Naive thymus-derived CD8-positive, alpha-beta T cell (primary cell): ENCODE results near the gene FGD6. TPM values are rescaled to one million over a fixed set of nuclear protein-coding genes. Genes with fewer than 3 reads are reported as not detected.

Experiments used
- ATAC-seq, 2 donors: fragments of 150-1000 bp; cut with Tn5 transposase in 1 of 2; sonication (Bioruptor Pico), chemical (Tn5 transposase) in 1 of 2; 1 replicate in 1 of 2; 2 replicates in 1 of 2; pipeline ENCODE4 v1.10.0; 2021; ENCODE audit warnings: mild to moderate bottlenecking in 2 of 2, moderate library complexity in 2 of 2
- POLR2A ChIA-PET: fragments of 350-600 bp; sonication (Branson Sonifier 250); formaldehyde crosslinking; loops from one replicate; lab custom pipeline; 2021; ENCODE audit warnings: antibody characterized with exemption; lab: Charles Lee
- DNase-seq, 10 donors: peaks; one replicate each; pipeline versions ENCODE4 v3.0.0 to v3.0.0-alpha.2; 2020 to 2022
- H3K27ac Mint-ChIP-seq, 10 donors: one replicate each; pipeline ENCODE4 v1.8.0; 2020 to 2022; ENCODE audit warnings: mild to moderate bottlenecking in 10 of 10, mixed read lengths in 10 of 10, moderate library complexity in 4 of 10, inconsistent platforms in 1 of 10
- H3K27me3 Mint-ChIP-seq, 5 donors: one replicate each; pipeline ENCODE4 v1.8.0; 2021 to 2022; ENCODE audit warnings: mixed read lengths in 5 of 5
- H3K36me3 Mint-ChIP-seq, 3 donors: one replicate each; pipeline ENCODE4 v1.8.0; 2020 to 2022; ENCODE audit warnings: mixed read lengths in 3 of 3, mild to moderate bottlenecking in 2 of 3, inconsistent platforms in 1 of 3
- H3K4me1 Mint-ChIP-seq, 4 donors: one replicate each; pipeline ENCODE4 v1.8.0; 2021 to 2022; ENCODE audit warnings: mixed read lengths in 4 of 4
- H3K4me3 Mint-ChIP-seq, 10 donors: one replicate each; pipeline ENCODE4 v1.8.0; 2020 to 2022; ENCODE audit warnings: mild to moderate bottlenecking in 10 of 10, mixed read lengths in 10 of 10, moderate library complexity in 6 of 10, inconsistent platforms in 1 of 10
- H3K9me3 Mint-ChIP-seq, 9 donors: one replicate each; pipeline ENCODE4 v1.8.0; 2020 to 2022; ENCODE audit warnings: mixed read lengths in 9 of 9, mild to moderate bottlenecking in 3 of 9, inconsistent platforms in 1 of 9, moderate library complexity in 1 of 9
- polyA plus RNA-seq, 3 donors: library from polyadenylated mRNA; unstranded; fragments of 300-500 nt; fragmentation: Illumina TruSeq; gene quantifications; one replicate each; pipeline ENCODE4 v1.2.3, GENCODE V29; 2021
- total RNA-seq, 8 experiments: library from RNA in 2 of 8; stranded (reverse) in 2 of 8; gene quantifications; one replicate each; pipeline ENCODE4 v1.2.3 and lab custom pipeline; 2021 to 2026

The FGD6 gene
- total and polyA plus RNA-seq, 5 experiments from 2014 or later, result 0.04 to 0.99 (median 0.47) TPM; not detected in 1

DNA sequence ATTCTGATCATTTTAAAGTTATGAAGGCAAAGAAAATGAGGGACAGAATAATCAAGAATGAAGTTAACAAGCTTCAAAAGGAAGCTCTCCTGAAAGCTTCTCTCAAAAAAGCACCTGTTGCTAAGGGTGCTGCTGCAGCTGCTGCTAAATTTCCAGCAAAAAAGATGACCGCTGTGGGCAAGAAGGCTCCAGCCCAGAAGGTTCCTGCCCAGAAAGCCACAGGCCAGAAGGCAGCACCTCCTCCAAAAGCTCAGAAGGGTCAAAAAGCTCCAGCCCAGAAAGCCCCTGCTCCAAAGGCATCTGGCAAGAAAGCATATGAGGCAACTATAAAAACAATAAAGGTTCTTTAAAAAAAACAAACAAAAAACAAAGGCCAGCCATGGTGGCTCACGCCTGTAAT is 91.2 kb downstream of the FGD6 start:
- no peaks in the 10 kb centered on the region for H3K36me3 Mint-ChIP-seq
- no peaks in the 10 kb centered on the region for H3K27me3 Mint-ChIP-seq
- DNase-seq, result no peak
- POLR2A ChIA-PET, result no interaction called here
- no peaks in the 10 kb centered on the region for H3K9me3 Mint-ChIP-seq
- H3K27ac Mint-ChIP-seq, result no peak overlapping the region
- no peaks in the 10 kb centered on the region for H3K4me1 Mint-ChIP-seq
- H3K4me3 Mint-ChIP-seq, result no peak overlapping the region
- no peak for ATAC-seq

GRCh38 chr12:95124106-95124505 is 93.2 kb downstream of the FGD6 start:
- no peak overlapping the region for H3K27ac Mint-ChIP-seq
- H3K4me1 Mint-ChIP-seq, result no peaks in the 10 kb centered on the region
- no peaks in the 10 kb centered on the region for H3K9me3 Mint-ChIP-seq
- H3K36me3 Mint-ChIP-seq, result no peaks in the 10 kb centered on the region
- H3K4me3 Mint-ChIP-seq, result no peak overlapping the region
- ATAC-seq (no peak), DNase-seq (no peak)
- H3K27me3 Mint-ChIP-seq, result no peaks in the 10 kb centered on the region
- POLR2A ChIA-PET, result no interaction called here

DNA sequence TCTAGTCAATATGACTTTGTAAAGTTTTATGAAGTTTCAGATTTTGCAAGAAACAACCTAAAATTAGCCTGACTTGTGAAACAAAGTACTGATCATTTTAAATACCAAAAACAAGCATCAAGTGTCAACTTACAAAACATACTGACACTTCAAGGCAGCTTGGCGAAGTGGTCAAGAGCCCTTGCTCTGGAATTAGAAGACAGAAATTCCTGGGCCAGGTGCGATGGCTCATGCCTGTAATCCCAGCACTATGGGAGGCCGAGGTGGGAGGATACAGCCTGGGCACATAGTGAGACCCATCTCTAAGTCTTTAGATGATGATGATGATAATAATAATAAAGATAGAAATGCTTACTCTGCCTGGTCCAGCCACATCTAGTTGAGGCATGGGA is 98.5 kb downstream of the FGD6 start:
- no peak for DNase-seq
- Mint-ChIP-seq H3K36me3 (no peaks in the 10 kb centered on the region), H3K4me3 (no peak overlapping the region), H3K27ac (no peak overlapping the region), H3K9me3 (no peaks in the 10 kb centered on the region), H3K4me1 (no peaks in the 10 kb centered on the region), H3K27me3 (no peaks in the 10 kb centered on the region)
- POLR2A ChIA-PET, result no interaction called here
- ATAC-seq, result no peak

- no peaks in the 10 kb centered on the region for H3K27me3 Mint-ChIP-seq
- no peaks in the 10 kb centered on the region for H3K4me1 Mint-ChIP-seq
- H3K36me3 Mint-ChIP-seq, result no peaks in the 10 kb centered on the region
- no peak overlapping the region for H3K27ac Mint-ChIP-seq
- H3K9me3 Mint-ChIP-seq, result no peaks in the 10 kb centered on the region
- no peak for DNase-seq
- ATAC-seq, result no peak
- no peak overlapping the region for H3K4me3 Mint-ChIP-seq
- POLR2A ChIA-PET, result no interaction called here
Measured at GRCh38 chr12:95118138-95118787, 99.0 kb downstream of the FGD6 start.

GRCh38 chr12:95117178-95117599 is 100.1 kb downstream of the FGD6 start:
- no peaks in the 10 kb centered on the region for H3K27me3 Mint-ChIP-seq
- ATAC-seq (peak; percentile 72 to 93), DNase-seq (peak; percentile 37 to 85 (median 60))
- no peak overlapping the region for H3K4me3 Mint-ChIP-seq
- no peak overlapping the region for H3K27ac Mint-ChIP-seq
- no peaks in the 10 kb centered on the region for H3K36me3 Mint-ChIP-seq
- H3K4me1 Mint-ChIP-seq, result no peaks in the 10 kb centered on the region
- POLR2A ChIA-PET, result no interaction called here
- no peaks in the 10 kb centered on the region for H3K9me3 Mint-ChIP-seq

GRCh38 chr12:95116773-95117172 is 100.5 kb downstream of the FGD6 start:
- Mint-ChIP-seq H3K4me1 (no peaks in the 10 kb centered on the region), H3K9me3 (no peaks in the 10 kb centered on the region), H3K27ac (peak overlapping the region in 1 of 10 donors; percentile 51), H3K36me3 (no peaks in the 10 kb centered on the region), H3K27me3 (no peaks in the 10 kb centered on the region), H3K4me3 (no peak overlapping the region)
- POLR2A ChIA-PET, result no interaction called here
- DNase-seq, result no peak
- peak; percentile 12 to 33 for ATAC-seq

DNA sequence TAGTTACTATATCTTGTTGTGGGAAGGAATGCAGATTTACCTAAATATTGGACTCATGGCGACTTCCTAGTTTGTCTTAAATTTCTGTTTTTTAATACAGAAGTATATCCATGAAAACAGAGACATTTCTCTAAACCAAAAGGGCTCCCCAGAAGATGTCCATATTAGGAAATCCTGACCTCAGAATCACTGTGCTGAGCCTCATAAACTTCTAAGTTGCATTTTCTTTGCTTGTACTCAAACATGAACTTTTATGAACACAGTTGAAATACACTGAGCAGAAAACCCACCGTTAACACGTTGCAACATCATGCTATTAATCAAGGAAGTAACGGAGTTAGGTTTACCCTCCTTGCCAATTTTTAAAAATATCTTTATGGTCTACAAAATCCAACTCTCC is 100.9 kb downstream of the FGD6 start:
- ATAC-seq (no peak), DNase-seq (no peak)
- Mint-ChIP-seq H3K27ac (peak overlapping the region in 1 of 10 donors; percentile 51), H3K27me3 (no peaks in the 10 kb centered on the region), H3K36me3 (no peaks in the 10 kb centered on the region), H3K9me3 (no peaks in the 10 kb centered on the region), H3K4me1 (no peaks in the 10 kb centered on the region), H3K4me3 (no peak overlapping the region)
- POLR2A ChIA-PET, result interaction anchor here (0.5 kb wide), 1 partner anchor 1650 kb away, joined by 3 read pairs; no protein-coding TSS in a partner anchor

DNA sequence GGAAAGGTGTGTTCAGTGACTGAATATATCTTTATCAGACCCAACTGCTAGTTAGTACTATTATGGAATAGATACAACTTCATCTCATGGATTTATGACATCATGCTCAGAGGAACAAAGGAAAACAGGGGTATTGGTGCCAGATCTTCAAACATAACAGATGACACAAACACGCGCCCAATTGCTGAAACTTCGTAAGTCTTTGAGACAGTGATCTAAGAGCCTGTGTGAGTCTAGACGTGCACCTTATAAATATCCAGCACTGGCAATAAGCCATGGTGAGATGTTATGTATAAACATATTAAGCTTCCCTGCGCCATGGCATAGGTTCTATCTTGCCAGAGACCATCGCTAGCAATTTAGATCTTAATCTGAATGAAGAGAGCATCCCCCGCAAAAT is 101.6 kb downstream of the FGD6 start:
- DNase-seq (no peak), ATAC-seq (no peak)
- Mint-ChIP-seq H3K9me3 (no peaks in the 10 kb centered on the region), H3K27me3 (no peaks in the 10 kb centered on the region), H3K4me1 (no peaks in the 10 kb centered on the region), H3K36me3 (no peaks in the 10 kb centered on the region), H3K4me3 (no peak overlapping the region), H3K27ac (no peak overlapping the region)
- POLR2A ChIA-PET, result interaction anchor here (0.5 kb wide), 1 partner anchor 1650 kb away, joined by 3 read pairs; no protein-coding TSS in a partner anchor

DNA sequence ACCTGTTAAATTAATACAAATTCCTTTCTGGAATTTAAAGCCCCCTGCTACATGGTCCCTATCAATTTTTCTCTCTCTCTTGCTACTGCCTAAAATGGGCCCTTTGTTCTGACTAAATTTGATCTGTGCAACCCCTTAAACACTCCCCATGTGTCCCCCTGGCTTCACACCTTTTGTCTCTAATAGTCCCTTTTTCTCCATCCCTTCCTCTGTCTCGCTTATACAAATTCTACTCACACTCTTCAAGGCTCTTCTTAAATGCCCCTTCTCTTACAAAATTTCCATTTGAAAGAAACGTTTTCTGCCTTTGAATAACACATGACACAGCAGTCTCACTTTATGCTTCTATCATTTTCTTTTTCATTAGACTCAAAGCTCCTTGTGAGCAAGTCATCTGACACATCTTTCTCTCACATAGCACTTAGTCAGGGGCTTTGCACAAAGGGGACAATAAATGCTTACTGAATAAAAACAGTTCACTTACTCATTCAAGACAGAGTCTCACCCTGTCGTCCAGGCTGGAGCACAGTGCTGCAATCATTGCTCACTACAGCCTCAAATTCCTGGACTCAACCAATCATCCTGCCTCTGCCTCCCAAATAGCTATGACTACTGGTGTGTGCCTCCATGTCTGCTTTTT is 102.4 kb downstream of the FGD6 start:
- POLR2A ChIA-PET, result no interaction called here
- no peaks in the 10 kb centered on the region for H3K27me3 Mint-ChIP-seq
- H3K27ac Mint-ChIP-seq, result peak overlapping the region in 1 of 10 donors; percentile 9
- no peaks in the 10 kb centered on the region for H3K36me3 Mint-ChIP-seq
- no peak overlapping the region for H3K4me3 Mint-ChIP-seq
- no peaks in the 10 kb centered on the region for H3K4me1 Mint-ChIP-seq
- no peaks in the 10 kb centered on the region for H3K9me3 Mint-ChIP-seq
- no peak for DNase-seq
- ATAC-seq, result no peak

- H3K27ac Mint-ChIP-seq, result no peak overlapping the region
- H3K36me3 Mint-ChIP-seq, result no peaks in the 10 kb centered on the region
- no peaks in the 10 kb centered on the region for H3K9me3 Mint-ChIP-seq
- POLR2A ChIA-PET, result no interaction called here
- H3K4me3 Mint-ChIP-seq, result no peak overlapping the region
- peaks cover 0 to 9% (median 0%) of the 10 kb centered on the region in 4 donors for H3K4me1 Mint-ChIP-seq
- DNase-seq (no peak), ATAC-seq (no peak)
- H3K27me3 Mint-ChIP-seq, result no peaks in the 10 kb centered on the region
Measured at GRCh38 chr12:95107362-95107761, 109.9 kb downstream of the FGD6 start.

GRCh38 chr12:95105540-95105939 is 111.7 kb downstream of the FGD6 start:
- Mint-ChIP-seq H3K36me3 (no peaks in the 10 kb centered on the region), H3K27ac (no peak overlapping the region), H3K27me3 (no peaks in the 10 kb centered on the region), H3K9me3 (no peaks in the 10 kb centered on the region), H3K4me1 (peaks cover 0 to 9% (median 0%) of the 10 kb centered on the region in 4 donors), H3K4me3 (no peak overlapping the region)
- DNase-seq (no peak), ATAC-seq (no peak)
- POLR2A ChIA-PET, result no interaction called here

DNA sequence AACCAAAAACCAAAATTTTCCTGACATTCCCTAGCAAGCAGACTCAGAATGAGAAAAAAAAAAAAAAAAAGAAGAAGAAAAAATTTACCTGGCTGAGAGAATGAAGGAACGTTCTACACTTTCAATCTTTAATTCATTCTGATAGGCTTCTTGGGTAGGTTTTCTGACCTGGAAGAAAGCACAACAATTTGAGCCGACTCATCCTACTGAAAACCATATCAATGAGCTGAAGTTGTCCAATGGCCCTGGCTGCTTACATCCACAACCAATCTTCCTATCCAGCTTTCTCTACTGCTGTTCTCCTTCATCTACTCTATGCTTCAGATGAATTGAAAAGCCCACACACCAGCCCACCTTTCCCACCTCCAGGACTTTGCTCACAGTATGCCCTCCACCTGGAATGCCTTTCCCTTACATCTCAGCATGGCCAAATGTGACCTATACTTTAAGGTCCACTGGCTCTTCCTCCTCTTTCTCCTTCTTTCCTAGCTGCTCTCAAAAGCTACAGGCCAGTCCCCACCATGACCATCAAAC is 112.3 kb downstream of the FGD6 start:
- Mint-ChIP-seq H3K36me3 (no peaks in the 10 kb centered on the region), H3K4me1 (peaks cover 0 to 9% (median 0%) of the 10 kb centered on the region in 4 donors), H3K27ac (no peak overlapping the region), H3K4me3 (no peak overlapping the region), H3K27me3 (no peaks in the 10 kb centered on the region), H3K9me3 (no peaks in the 10 kb centered on the region)
- POLR2A ChIA-PET, result no interaction called here
- ATAC-seq, result no peak
- no peak for DNase-seq

DNA sequence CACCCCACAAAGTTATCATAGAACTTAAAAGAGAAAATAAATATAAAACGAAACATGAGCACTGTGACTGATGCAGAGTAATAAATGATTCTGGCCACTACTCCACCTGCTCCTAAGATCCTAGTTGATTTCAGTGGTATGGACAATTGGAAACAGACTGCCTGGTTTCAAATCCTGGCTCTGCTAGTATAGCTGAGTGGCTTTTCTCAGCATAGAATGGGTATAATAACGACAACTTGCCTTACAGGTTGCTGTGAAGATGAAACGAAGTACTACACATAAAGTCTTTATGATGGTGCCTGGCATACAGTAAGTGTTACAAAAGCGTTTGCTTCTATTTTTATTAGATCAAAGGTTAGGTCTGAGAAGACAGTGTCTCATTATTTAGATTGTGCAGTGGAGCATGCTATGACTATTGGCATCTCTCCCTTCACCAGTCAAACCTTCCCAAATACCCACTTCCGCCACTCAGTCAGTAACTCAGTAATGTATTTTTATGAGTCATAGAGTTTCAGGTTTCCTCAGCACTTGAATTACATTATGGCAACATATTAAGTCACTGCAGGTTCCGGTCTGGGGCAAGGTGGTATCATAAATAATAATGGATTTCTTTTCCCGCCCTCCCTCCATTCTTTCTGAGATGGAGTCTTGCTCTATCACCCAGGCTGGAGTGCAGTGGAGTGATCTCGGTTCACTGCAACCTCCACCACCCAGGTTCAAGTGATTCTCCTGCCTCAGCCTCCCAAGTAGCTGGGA is 114.2 kb downstream of the FGD6 start:
- no peak overlapping the region for H3K4me3 Mint-ChIP-seq
- no peak overlapping the region for H3K27ac Mint-ChIP-seq
- DNase-seq (no peak), ATAC-seq (no peak)
- no peaks in the 10 kb centered on the region for H3K9me3 Mint-ChIP-seq
- POLR2A ChIA-PET, result no interaction called here
- no peaks in the 10 kb centered on the region for H3K27me3 Mint-ChIP-seq
- peaks cover 0 to 9% (median 0%) of the 10 kb centered on the region in 4 donors for H3K4me1 Mint-ChIP-seq
- H3K36me3 Mint-ChIP-seq, result no peaks in the 10 kb centered on the region
